HG02870 (cell line): ENCODE results near the gene FDXR.

Experiments used
- ATAC-seq: cut with Tn5 transposase; IDR thresholded peaks from one replicate; pipeline ENCODE4 v1.9.1; 2021; ENCODE audit warnings: mild to moderate bottlenecking, moderate library complexity; ENCODE audit not compliant: unreplicated experiment

The FDXR gene

GRCh38 chr17:74839990-74840852 lies 32.6 kb downstream of the FDXR start:
- ATAC-seq, result no peak

GRCh38 chr17:74838274-74838673 lies 34.5 kb downstream of the FDXR start:
- ATAC-seq, result no peak

- ATAC-seq, result no peak
Measured at GRCh38 chr17:74836691-74837467, 35.9 kb downstream of the FDXR start.

GRCh38 chr17:74836191-74836590 lies 36.6 kb downstream of the FDXR start:
- ATAC-seq, result no peak

- no peak for ATAC-seq
Measured at GRCh38 chr17:74833501-74834377, 39.1 kb downstream of the FDXR start.

- ATAC-seq, result no peak
Measured at GRCh38 chr17:74832421-74832820, 40.4 kb downstream of the FDXR start.

GRCh38 chr17:74831444-74832146 lies 41.2 kb downstream of the FDXR start:
- ATAC-seq, result no peak

- no peak for ATAC-seq
Measured at GRCh38 chr17:74830861-74831260, 41.9 kb downstream of the FDXR start.

- ATAC-seq, result no peak
Measured at GRCh38 chr17:74827800-74828199, 45.0 kb downstream of the FDXR start.

GRCh38 chr17:74825952-74826719 lies 46.7 kb downstream of the FDXR start:
- no peak for ATAC-seq

- no peak for ATAC-seq
Measured at GRCh38 chr17:74824961-74825627, 47.7 kb downstream of the FDXR start.

GRCh38 chr17:74822939-74823367 lies 49.8 kb downstream of the FDXR start:
- no peak for ATAC-seq

- ATAC-seq, result no peak
Measured at GRCh38 chr17:74822335-74822938, 50.4 kb downstream of the FDXR start.

GRCh38 chr17:74821655-74822334 lies 51.0 kb downstream of the FDXR start:
- no peak for ATAC-seq

- ATAC-seq, result no peak
Measured at GRCh38 chr17:74819801-74820436, 52.9 kb downstream of the FDXR start.

GRCh38 chr17:74818291-74818938 lies 54.4 kb downstream of the FDXR start:
- no peak for ATAC-seq
